Activated CD8-positive, alpha-beta memory T cell treated with anti-CD3 and anti-CD28 coated beads, Interleukin-2, amount 50 U/mL, for 1 hour (primary cell): ENCODE results near the gene SYNGAP1.
A peak's percentile ranks its signal among the peaks of the same experiment; 100 is the strongest.

Source experiments
- DNase-seq: peaks from one replicate; pipeline ENCODE4 v3.0.0-alpha.2; 2020; ENCODE audit errors: extremely low read depth

Gene SYNGAP1

GRCh38 chr6:33404884-33405283 is 15.0 kb upstream of the SYNGAP1 start:
- DNase-seq = no peak

- no peak for DNase-seq
Observed at GRCh38 chr6:33405386-33405940, 14.4 kb upstream of the SYNGAP1 start.

- no peak for DNase-seq
Observed at GRCh38 chr6:33406126-33406525, 13.7 kb upstream of the SYNGAP1 start.

- DNase-seq = no peak
Observed at GRCh38 chr6:33407132-33407718, 12.6 kb upstream of the SYNGAP1 start.

GRCh38 chr6:33410050-33410710 is 9.7 kb upstream of the SYNGAP1 start:
- peak; percentile 96 for DNase-seq

GRCh38 chr6:33410711-33411631 is 8.9 kb upstream of the SYNGAP1 start, which contains the start of gene PHF1:
Gene PHF1 (plus strand): TSS chr6:33411014. CDS start chr6:33412264, 1,250 bp downstream.
- peak; percentile 80 for DNase-seq

- DNase-seq = no peak
Observed at GRCh38 chr6:33411632-33412005, 8.2 kb upstream of the SYNGAP1 start.

- no peak for DNase-seq
Observed at GRCh38 chr6:33412140-33413009, 7.5 kb upstream of the SYNGAP1 start.

- no peak for DNase-seq
Observed at GRCh38 chr6:33413241-33414120, 6.4 kb upstream of the SYNGAP1 start.

GRCh38 chr6:33414592-33415271 is 5.1 kb upstream of the SYNGAP1 start:
- no peak for DNase-seq

- no peak for DNase-seq
Observed at GRCh38 chr6:33415831-33416230, 4.0 kb upstream of the SYNGAP1 start.

- no peak for DNase-seq
Observed at GRCh38 chr6:33416386-33417127, 3.3 kb upstream of the SYNGAP1 start.

- no peak for DNase-seq
Observed at GRCh38 chr6:33417128-33417902, 2.5 kb upstream of the SYNGAP1 start.

- peak; percentile 99 for DNase-seq
Observed at GRCh38 chr6:33417903-33418689, 1.8 kb upstream of the SYNGAP1 start, which contains the start of gene CUTA. Gene CUTA (minus strand): TSS chr6:33418107. CDS start chr6:33418000, 107 bp downstream.

GRCh38 chr6:33418690-33419291 is 1.1 kb upstream of the SYNGAP1 start:
- DNase-seq = no peak

GRCh38 chr6:33420491-33421343 is 852 bp downstream of the SYNGAP1 start:
- DNase-seq = no peak
